GM12892 (cell line): ENCODE data around the gene FASTKD3.

Experiments
- POLR2A ChIP-seq: IDR thresholded peaks from 2 replicates; pipeline ENCODE4 v1.6.1; 2011; ENCODE audit warnings: low read depth, low read length, control low read depth
- TAF1 ChIP-seq: IDR thresholded peaks from 2 replicates; pipeline ENCODE4 v1.6.1; 2011; ENCODE audit warnings: low read depth, mild to moderate bottlenecking, control low read depth, low read length, borderline replicate concordance

GRCh38 chr5:7871653-7872052 lies 2.8 kb upstream of the FASTKD3 start:
- TF ChIP-seq TAF1 (no peak), POLR2A (no peak)
